ENCODE results near the gene NDUFAF3. TPM values are rescaled to one million over a fixed set of nuclear protein-coding genes. Genes with fewer than 3 reads are reported as not detected.

Gene NDUFAF3
- total and polyA plus RNA-seq, 2 of the 4 experiments (the other 2 are of a cell fraction), result 26.5 to 112 TPM

DNA sequence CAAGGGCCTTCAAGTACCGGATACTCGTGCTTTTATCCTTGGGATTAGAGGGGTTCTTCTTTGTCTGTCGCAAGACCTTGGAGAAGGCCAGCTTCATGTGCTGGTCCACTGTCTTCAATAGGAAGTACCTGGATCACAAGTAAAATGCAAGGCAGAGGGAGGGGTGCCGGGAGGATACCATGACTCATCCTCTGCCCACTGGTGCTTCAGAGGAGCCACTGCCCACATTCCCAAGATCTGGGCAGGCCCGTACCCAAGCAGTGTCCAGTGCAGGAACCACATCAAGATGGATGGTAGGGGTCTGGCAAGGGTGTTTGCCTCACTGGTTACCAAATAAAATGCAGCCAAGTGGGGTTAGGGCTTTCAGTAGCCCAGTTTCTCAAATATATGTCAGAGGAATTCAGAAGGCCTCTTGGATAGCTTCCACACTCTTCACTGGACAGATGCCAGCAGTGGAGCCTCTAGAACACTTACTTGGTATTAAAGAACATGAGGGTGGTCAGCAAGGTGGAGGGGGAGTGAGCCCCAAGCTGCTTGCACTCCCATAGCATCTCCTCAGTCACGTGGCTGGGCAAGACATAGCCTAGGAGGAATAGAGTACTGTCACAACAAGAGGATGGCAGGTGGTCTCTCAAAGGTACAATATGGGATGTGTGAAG, 10.9 kb downstream of the NDUFAF3 start:
- Histone ChIP-seq H3K9me3 (ENCODE audit: control insufficient read depth, insufficient read depth, low read length) (no peaks in the 10 kb centered on the region), H2BK15ac (ENCODE audit: low read depth, low read length) (no peak overlapping the region), H2AK5ac (ENCODE audit: low read depth, low read length) (no peak overlapping the region), H4K8ac (ENCODE audit: low read depth in 2 of 2, low read length in 2 of 2) (no peak overlapping the region), H4K20me1 (ENCODE audit: insufficient read depth, low read length) (no peaks in the 10 kb centered on the region; the same call in 1 of the 2 replicates), H3K4me1 (ENCODE audit: control insufficient read depth, insufficient read depth, low read length) (peaks cover 7% of the 10 kb centered on the region), H2BK5ac (ENCODE audit: low read depth, low read length, poor library complexity, severe bottlenecking) (no peak overlapping the region), H3K9ac (ENCODE audit: low read depth, low read length) (no peak overlapping the region), H3K18ac (ENCODE audit: low read depth, low read length) (no peak overlapping the region), H2AK9ac (replicated peaks; ENCODE audit: low read depth, low read length, poor library complexity) (peak overlapping the region; percentile 37), H2AFZ (replicated peaks; ENCODE audit: low read length, poor library complexity) (no peak overlapping the region), H3K36me3 (ENCODE audit: control insufficient read depth, insufficient read depth, low read length) (peaks cover 40% of the 10 kb centered on the region), H2BK120ac (ENCODE audit: low read depth, low read length) (no peak overlapping the region), H3K23ac (ENCODE audit: low read depth, low read length) (no peak overlapping the region), H3K4me2 (ENCODE audit: low read depth, low read length) (no peak overlapping the region), H3K14ac (replicated peaks; ENCODE audit: low read depth, low read length) (no peak overlapping the region), H2BK20ac (ENCODE audit: low read depth, low read length) (no peak overlapping the region), H3K79me1 (ENCODE audit: low read depth in 1 of 2, low read length in 2 of 2) (peaks cover 24 to 41% of the 10 kb centered on the region in 2 experiments), H3K4me3 (ENCODE audit: insufficient read depth, low read depth, low read length) (no peak overlapping the region), H4K91ac (ENCODE audit: insufficient read depth, low read depth, low read length) (no peak overlapping the region), H4K5ac (ENCODE audit: low read depth, low read length) (no peak overlapping the region), H3K27ac (ENCODE audit: insufficient read depth, low read length) (no peak overlapping the region), H3K56ac (ENCODE audit: extremely low read depth, insufficient read depth, low read length) (no peak overlapping the region), H3K4ac (ENCODE audit: low read depth, low read length) (no peak overlapping the region), H3K27me3 (ENCODE audit: control insufficient read depth, insufficient read depth, low read length) (no peaks in the 10 kb centered on the region), H3K9me1 (ENCODE audit: insufficient read depth, low read length) (peaks cover 10% of the 10 kb centered on the region)
- TF ChIP-seq, protein P1, sequence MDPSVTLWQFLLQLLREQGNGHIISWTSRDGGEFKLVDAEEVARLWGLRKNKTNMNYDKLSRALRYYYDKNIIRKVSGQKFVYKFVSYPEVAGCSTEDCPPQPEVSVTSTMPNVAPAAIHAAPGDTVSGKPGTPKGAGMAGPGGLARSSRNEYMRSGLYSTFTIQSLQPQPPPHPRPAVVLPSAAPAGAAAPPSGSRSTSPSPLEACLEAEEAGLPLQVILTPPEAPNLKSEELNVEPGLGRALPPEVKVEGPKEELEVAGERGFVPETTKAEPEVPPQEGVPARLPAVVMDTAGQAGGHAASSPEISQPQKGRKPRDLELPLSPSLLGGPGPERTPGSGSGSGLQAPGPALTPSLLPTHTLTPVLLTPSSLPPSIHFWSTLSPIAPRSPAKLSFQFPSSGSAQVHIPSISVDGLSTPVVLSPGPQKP (IDR thresholded peaks at IDR 0.05; ENCODE audit: borderline replicate concordance, low read depth, low read length), result no peak
- TF ChIP-seq POLR2A (IDR thresholded peaks at IDR 0.05; ENCODE audit: low read depth, low read length) (no peak), CHD1 (IDR thresholded peaks at IDR 0.05; ENCODE audit: low read depth, low read length) (no peak), SMC3 (IDR thresholded peaks at IDR 0.05; ENCODE audit: low read depth, low read length) (no peak), CEBPB (IDR thresholded peaks at IDR 0.05; ENCODE audit: low read depth, low read length) (no peak)
- no peak for DNase-seq
- ChIA-PET POLR2A (ENCODE audit: unreplicated experiment) (no interaction called here), CTCF (interaction anchor here (1.5 kb wide), 1 partner anchor 10 kb away, joined by 7 read pairs; the partner anchor contains the start of gene NDUFAF3)
- intact Hi-C loops (cut with micrococcal nuclease), result no loop called here
- BruUV-seq (replicated peaks), result no TSS peak
- in situ Hi-C loops (cut with MboI; ENCODE audit: low sequenced_read_pairs), result no loop called here
- WGBS, 2 experiments (ENCODE audit: extremely low coverage in 2 of 2, insufficient read length in 1 of 2), result no CpG with 5 or more reads among the region's 6 CpGs
- dilution Hi-C loops (cut with HindIII; ENCODE audit: low sequenced_read_pairs, unreplicated experiment), result no loop called here
- ATAC-seq (ENCODE audit: low read depth), result no peak

Measured in IMR-90 (cell line).